HEK293T (cell line): ENCODE measurements around the gene ARHGEF39.

ENCODE experiments used
- CTCF ChIA-PET: fragments of 350-600 bp; formaldehyde crosslinking; extraction: SDS; loops from one replicate; lab custom pipeline; 2021; ENCODE audit warnings: antibody characterized with exemption, inconsistent platforms; lab: Yijun Ruan, JAX
- POLR2A ChIA-PET: fragments of 350-600 bp; formaldehyde crosslinking; extraction: SDS; loops from one replicate; lab custom pipeline; 2020; ENCODE audit warnings: antibody characterized with exemption, inconsistent platforms; lab: Yijun Ruan, JAX
- DNase-seq: peaks from one replicate; pipeline ENCODE4 v3.0.0; 2012; ENCODE audit warnings: mixed read lengths; ENCODE audit errors: extremely low spot score
- ARNT ChIP-seq: fragments of 450-650 bp; IDR thresholded peaks from 2 replicates; pipeline ENCODE4 v1.6.1; 2017; ENCODE audit warnings: mild to moderate bottlenecking
- BHLHE40 ChIP-seq: fragments of 450-650 bp; IDR thresholded peaks from 2 replicates; pipeline ENCODE4 v1.6.1; 2016; ENCODE audit warnings: mild to moderate bottlenecking, moderate library complexity, borderline replicate concordance
- CTBP1 ChIP-seq: fragments of 450-650 bp; IDR thresholded peaks from 2 replicates; pipeline ENCODE4 v1.6.1; 2016; ENCODE audit warnings: borderline replicate concordance
- ELF4 ChIP-seq: fragments of 450-650 bp; IDR thresholded peaks from 2 replicates; pipeline ENCODE4 v1.6.1; 2017; ENCODE audit warnings: antibody characterized with exemption
- FOXA1 ChIP-seq: fragments of 450-650 bp; IDR thresholded peaks from 2 replicates; pipeline ENCODE4 v1.6.1; 2016; ENCODE audit warnings: mild to moderate bottlenecking
- FOXK2 ChIP-seq: fragments of 450-650 bp; IDR thresholded peaks from 2 replicates; pipeline ENCODE4 v1.6.1; 2016; ENCODE audit warnings: mild to moderate bottlenecking
- FOXM1 ChIP-seq: fragments of 450-650 bp; IDR thresholded peaks from 2 replicates; pipeline ENCODE4 v1.6.1; 2017; ENCODE audit warnings: mild to moderate bottlenecking, borderline replicate concordance
- HDGF ChIP-seq: fragments of 450-650 bp; IDR thresholded peaks from 2 replicates; pipeline ENCODE4 v1.6.1; 2017; ENCODE audit warnings: antibody characterized with exemption, borderline replicate concordance
- L3MBTL2 ChIP-seq: fragments of 450-650 bp; conservative IDR thresholded peaks from 2 replicates; pipeline ENCODE4 v1.6.1; 2016; ENCODE audit warnings: mild to moderate bottlenecking
- LEF1 ChIP-seq: fragments of 450-650 bp; IDR thresholded peaks from 2 replicates; pipeline ENCODE4 v1.6.1; 2017; ENCODE audit warnings: mild to moderate bottlenecking, borderline replicate concordance
- NFRKB ChIP-seq: fragments of 450-650 bp; IDR thresholded peaks from 2 replicates; pipeline ENCODE4 v1.6.1; 2016; ENCODE audit warnings: mild to moderate bottlenecking, moderate library complexity
- SP1 ChIP-seq: fragments of 450-650 bp; IDR thresholded peaks from 2 replicates; pipeline ENCODE4 v1.6.1; 2017
- SUZ12 ChIP-seq: fragments of 450-650 bp; IDR thresholded peaks from 2 replicates; pipeline ENCODE4 v1.6.1; 2016; ENCODE audit warnings: mild to moderate bottlenecking
- TARDBP ChIP-seq: fragments of 450-650 bp; IDR thresholded peaks from 2 replicates; pipeline ENCODE4 v1.6.1; 2016
- ZNF384 ChIP-seq: fragments of 450-650 bp; IDR thresholded peaks from 2 replicates; pipeline ENCODE4 v1.6.1; 2016
- TF ChIP-seq, protein P1 (sequence below): fragments of 450-650 bp; IDR thresholded peaks from 2 replicates; pipeline ENCODE4 v1.6.1; 2016

ARHGEF39 gene

GRCh38 chr9:35675204-35675603 lies 10.2 kb upstream of the ARHGEF39 start:
- POLR2A ChIA-PET: no interaction called here
- TF ChIP-seq BHLHE40 (no peak), ELF4 (no peak), HDGF (no peak), CTBP1 (no peak), SP1 (no peak), L3MBTL2 (no peak), NFRKB (no peak), FOXM1 (no peak), ARNT (no peak), ZNF384 (no peak), TARDBP (no peak), FOXK2 (no peak), FOXA1 (no peak), LEF1 (no peak), SUZ12 (no peak)
- TF ChIP-seq, protein P1, sequence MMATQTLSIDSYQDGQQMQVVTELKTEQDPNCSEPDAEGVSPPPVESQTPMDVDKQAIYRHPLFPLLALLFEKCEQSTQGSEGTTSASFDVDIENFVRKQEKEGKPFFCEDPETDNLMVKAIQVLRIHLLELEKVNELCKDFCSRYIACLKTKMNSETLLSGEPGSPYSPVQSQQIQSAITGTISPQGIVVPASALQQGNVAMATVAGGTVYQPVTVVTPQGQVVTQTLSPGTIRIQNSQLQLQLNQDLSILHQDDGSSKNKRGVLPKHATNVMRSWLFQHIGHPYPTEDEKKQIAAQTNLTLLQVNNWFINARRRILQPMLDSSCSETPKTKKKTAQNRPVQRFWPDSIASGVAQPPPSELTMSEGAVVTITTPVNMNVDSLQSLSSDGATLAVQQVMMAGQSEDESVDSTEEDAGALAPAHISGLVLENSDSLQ: no peak
- CTCF ChIA-PET: no interaction called here
- no peak for DNase-seq

DNA sequence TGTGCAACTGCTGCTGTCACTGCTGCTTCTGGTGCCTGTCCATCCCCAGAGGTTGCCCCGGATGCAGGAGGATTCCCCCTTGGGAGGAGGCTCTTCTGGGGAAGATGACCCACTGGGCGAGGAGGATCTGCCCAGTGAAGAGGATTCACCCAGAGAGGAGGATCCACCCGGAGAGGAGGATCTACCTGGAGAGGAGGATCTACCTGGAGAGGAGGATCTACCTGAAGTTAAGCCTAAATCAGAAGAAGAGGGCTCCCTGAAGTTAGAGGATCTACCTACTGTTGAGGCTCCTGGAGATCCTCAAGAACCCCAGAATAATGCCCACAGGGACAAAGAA lies 9.0 kb upstream of the ARHGEF39 start:
- CTCF ChIA-PET: no interaction called here

GRCh38 chr9:35673132-35674024 lies 8.4 kb upstream of the ARHGEF39 start, which contains the start of gene CA9:
Gene CA9 (plus strand): TSS chr9:35673928. CDS start chr9:35673960, 32 bp downstream.
- ChIA-PET CTCF (interaction anchor here (0.9 kb wide), 1 partner anchor 23 kb away, joined by 3 read pairs; no protein-coding TSS in a partner anchor), POLR2A (no interaction called here)
- DNase-seq: no peak
- TF ChIP-seq TARDBP: no peak
- TF ChIP-seq, protein P1: no peak

More for the DNA sequence above, 9.0 kb upstream of the ARHGEF39 start:
- DNase-seq: no peak
- POLR2A ChIA-PET: no interaction called here
- TF ChIP-seq NFRKB (no peak), L3MBTL2 (no peak), FOXM1 (no peak), ELF4 (no peak), SP1 (no peak), CTBP1 (no peak), ZNF384 (no peak), TARDBP (no peak), FOXA1 (no peak), FOXK2 (no peak), LEF1 (no peak), ARNT (no peak), SUZ12 (no peak), HDGF (no peak), BHLHE40 (no peak)
- TF ChIP-seq, protein P1: no peak

DNA sequence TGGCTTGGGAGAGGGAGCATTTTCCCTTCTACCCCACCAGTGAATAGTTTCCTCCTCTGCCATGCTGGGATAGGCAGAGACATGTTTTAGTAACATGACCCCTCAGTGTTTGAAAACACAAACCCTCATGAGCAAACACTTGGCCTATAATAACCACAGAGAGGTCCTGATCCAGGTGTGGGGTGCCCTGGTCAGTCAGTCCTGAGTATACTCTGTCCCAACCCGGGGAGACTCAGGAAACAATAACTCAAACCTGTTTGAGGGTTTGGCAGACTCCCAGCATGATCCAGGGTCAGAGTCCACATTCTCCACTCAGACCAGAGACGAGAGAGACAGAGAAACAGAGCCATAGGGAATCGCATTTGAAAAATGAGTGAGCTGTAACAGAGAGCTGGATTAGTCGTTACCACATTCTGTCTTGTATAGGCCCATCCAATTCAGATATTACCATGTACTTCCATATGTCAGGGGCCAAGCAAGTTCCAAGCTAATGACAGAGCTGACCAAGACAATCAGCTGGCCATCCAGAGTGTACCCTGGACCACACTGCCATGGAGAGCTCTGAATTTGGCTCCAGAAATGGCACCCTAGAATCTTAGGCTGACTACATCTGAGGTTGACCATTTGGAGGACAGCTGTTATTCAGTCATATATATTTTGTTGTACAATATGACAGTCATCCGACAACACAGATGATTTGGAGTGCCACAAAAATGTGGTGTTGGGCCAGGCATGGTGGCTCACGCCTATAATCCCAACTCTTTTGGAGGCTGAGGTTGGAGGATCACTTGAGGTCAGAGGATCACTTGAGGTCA lies 4.5 kb upstream of the ARHGEF39 start:
- TF ChIP-seq, protein P1: no peak
- TF ChIP-seq TARDBP: no peak
- TF ChIP-seq LEF1: no peak
- no peak for TF ChIP-seq FOXM1
- TF ChIP-seq CTBP1: no peak
- TF ChIP-seq FOXK2: no peak
- TF ChIP-seq ARNT: no peak
- TF ChIP-seq L3MBTL2: no peak
- no peak for TF ChIP-seq ELF4
- no peak for TF ChIP-seq FOXA1
- no peak for TF ChIP-seq BHLHE40
- no peak for TF ChIP-seq SUZ12
- TF ChIP-seq HDGF: no peak
- TF ChIP-seq NFRKB: no peak
- no peak for TF ChIP-seq SP1
- TF ChIP-seq ZNF384: no peak
- ChIA-PET POLR2A (interaction anchor here (2.8 kb wide), 1 partner anchor 11 kb away, joined by 11 read pairs; the partner anchor contains the start of genes CCDC107 and RMRP), CTCF (interaction anchor here (1.1 to 1.2 kb wide), 2 partner anchors 27 to 63 kb away, joined by 3 to 4 read pairs; partner anchors contain the start of gene CREB3)
- DNase-seq: no peak

DNA sequence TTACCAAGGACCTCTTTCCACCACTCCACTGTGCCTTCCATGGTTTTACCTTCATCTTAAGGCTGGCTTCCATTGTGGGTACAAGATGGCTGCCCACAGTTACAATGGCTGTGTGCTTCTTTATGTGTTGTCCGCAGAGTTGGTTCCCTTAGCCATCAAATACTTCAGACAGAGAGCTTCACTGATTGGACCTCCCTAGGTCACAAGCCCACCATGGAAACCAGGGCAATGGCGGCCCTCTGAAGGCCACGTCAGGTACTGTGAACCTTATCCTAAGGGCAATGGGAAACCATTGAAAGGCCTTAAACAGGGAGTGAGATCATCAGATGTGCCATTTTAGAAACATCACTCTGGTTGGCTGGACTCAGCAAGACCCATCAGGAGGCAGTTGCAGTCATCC lies 2.9 kb upstream of the ARHGEF39 start:
- DNase-seq: no peak
- no peak for TF ChIP-seq FOXK2
- ChIA-PET POLR2A (no interaction called here), CTCF (no interaction called here)
